H1 (cell line): ENCODE data around the gene RAD51C.

Source experiments
- CHD2 ChIP-seq: IDR thresholded peaks from 2 replicates; pipeline ENCODE4 v1.6.1; 2012; ENCODE audit warnings: low read length, improper control_type of control experiment
- CTCF ChIP-seq, 3 experiments: IDR thresholded peaks; 1 replicate in 2 of 3; 2 replicates in 1 of 3; pipeline versions ENCODE4 v1.5.1 to v1.6.1; 2011; ENCODE audit warnings: low read length in 3 of 3, mild to moderate bottlenecking in 3 of 3, inconsistent platforms in 2 of 3, low read depth in 1 of 3, moderate library complexity in 1 of 3; ENCODE audit not compliant: insufficient read depth in 1 of 3; ENCODE audit errors: control extremely low read depth in 1 of 3
- POLR2AphosphoS5 ChIP-seq: IDR thresholded peaks from 2 replicates; pipeline ENCODE4 v1.6.1; 2011; ENCODE audit warnings: low read depth, low read length
- RAD21 ChIP-seq, 2 experiments: IDR thresholded peaks in 1 of 2; conservative IDR thresholded peaks in 1 of 2; 2 replicates each; pipeline ENCODE4 v1.6.1; 2011; ENCODE audit warnings: low read depth in 2 of 2, low read length in 2 of 2, improper control_type of control experiment in 1 of 2, inconsistent platforms in 1 of 2, mild to moderate bottlenecking in 1 of 2, moderate library complexity in 1 of 2
- TAF1 ChIP-seq: IDR thresholded peaks from 2 replicates; pipeline ENCODE4 v1.6.1; 2011; ENCODE audit warnings: mild to moderate bottlenecking, low read depth, low read length
- YY1 ChIP-seq: IDR thresholded peaks from 2 replicates; pipeline ENCODE4 v1.6.1; 2011; ENCODE audit warnings: low read depth, mild to moderate bottlenecking, low read length
- TF ChIP-seq, protein P1 (sequence below): IDR thresholded peaks from 2 replicates; pipeline ENCODE4 v1.6.1; 2011; ENCODE audit warnings: low read depth, mild to moderate bottlenecking, low read length; ENCODE audit not compliant: insufficient read depth

GRCh38 chr17:58666858-58667267, 25.5 kb upstream of the RAD51C start:
- TF ChIP-seq CTCF (IDR thresholded peaks at IDR 0.05; ENCODE audit: control extremely low read depth in 1 of 3, insufficient read depth in 1 of 3, low read depth in 1 of 3, low read length in 3 of 3) (no peak), CHD2 (no peak), POLR2AphosphoS5 (no peak), YY1 (no peak), RAD21 (IDR thresholded peaks at IDR 0.05 in 1 of 2, conservative IDR thresholded peaks at IDR 0.05 in 1 of 2; ENCODE audit: low read depth in 2 of 2, low read length in 2 of 2) (no peak), TAF1 (no peak)
- TF ChIP-seq, protein P1, sequence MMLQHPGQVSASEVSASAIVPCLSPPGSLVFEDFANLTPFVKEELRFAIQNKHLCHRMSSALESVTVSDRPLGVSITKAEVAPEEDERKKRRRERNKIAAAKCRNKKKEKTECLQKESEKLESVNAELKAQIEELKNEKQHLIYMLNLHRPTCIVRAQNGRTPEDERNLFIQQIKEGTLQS, result no peak
